B cell (primary cell): Measurements from ENCODE around the gene CD53.

Source experiments
- EZH2 ChIP-seq: IDR thresholded peaks from 2 replicates; pipeline ENCODE4 v1.6.1; 2012; ENCODE audit warnings: borderline replicate concordance, low read depth, mild to moderate bottlenecking, moderate library complexity, low read length; ENCODE audit not compliant: insufficient read depth, poor library complexity, severe bottlenecking
- TF ChIP-seq, protein P1 (sequence below): fragments of 200-600 bp; IDR thresholded peaks from one replicate; pipeline ENCODE4 v1.8.0; 2022; ENCODE audit warnings: antibody characterized with exemption, mild to moderate bottlenecking

DNA sequence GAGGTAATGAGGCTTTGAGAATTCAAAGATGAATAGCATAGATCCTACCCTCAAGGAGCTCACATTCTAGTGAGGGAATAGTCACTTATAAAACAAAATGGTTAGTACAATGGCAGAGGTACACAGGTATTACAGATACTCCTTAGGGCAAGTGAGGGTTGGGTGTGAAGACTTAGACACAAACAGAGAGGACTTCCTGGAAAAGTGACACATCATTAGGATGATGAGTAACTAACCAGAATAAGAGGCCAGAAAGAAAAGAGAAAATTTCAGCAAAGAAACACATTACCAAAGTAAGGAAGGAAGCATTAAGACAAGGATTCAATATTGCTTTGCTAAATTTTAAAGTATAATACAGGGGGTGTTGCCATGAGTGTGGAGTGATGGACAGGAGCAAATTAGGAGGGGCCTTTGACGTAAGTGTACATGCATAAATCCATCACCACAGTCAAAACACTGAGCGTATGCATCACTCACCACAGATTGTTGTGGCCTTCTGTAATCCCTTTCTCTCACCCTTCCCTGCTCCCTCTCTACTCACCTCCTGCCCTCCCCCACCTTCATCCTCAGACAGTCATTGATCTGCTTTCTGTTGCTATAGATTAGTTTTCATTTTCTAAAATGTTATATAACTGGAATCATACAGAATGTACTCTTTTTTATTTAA lies 7.9 kb downstream of the CD53 start:
- TF ChIP-seq, protein P1, sequence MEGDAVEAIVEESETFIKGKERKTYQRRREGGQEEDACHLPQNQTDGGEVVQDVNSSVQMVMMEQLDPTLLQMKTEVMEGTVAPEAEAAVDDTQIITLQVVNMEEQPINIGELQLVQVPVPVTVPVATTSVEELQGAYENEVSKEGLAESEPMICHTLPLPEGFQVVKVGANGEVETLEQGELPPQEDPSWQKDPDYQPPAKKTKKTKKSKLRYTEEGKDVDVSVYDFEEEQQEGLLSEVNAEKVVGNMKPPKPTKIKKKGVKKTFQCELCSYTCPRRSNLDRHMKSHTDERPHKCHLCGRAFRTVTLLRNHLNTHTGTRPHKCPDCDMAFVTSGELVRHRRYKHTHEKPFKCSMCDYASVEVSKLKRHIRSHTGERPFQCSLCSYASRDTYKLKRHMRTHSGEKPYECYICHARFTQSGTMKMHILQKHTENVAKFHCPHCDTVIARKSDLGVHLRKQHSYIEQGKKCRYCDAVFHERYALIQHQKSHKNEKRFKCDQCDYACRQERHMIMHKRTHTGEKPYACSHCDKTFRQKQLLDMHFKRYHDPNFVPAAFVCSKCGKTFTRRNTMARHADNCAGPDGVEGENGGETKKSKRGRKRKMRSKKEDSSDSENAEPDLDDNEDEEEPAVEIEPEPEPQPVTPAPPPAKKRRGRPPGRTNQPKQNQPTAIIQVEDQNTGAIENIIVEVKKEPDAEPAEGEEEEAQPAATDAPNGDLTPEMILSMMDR = no peak
- no peak for TF ChIP-seq EZH2
